Activated CD4-positive, alpha-beta memory T cell treated with anti-CD3 and anti-CD28 coated beads, Interleukin-2, amount 10 ng/mL, durations not matched to agents 7 days and 5 days (primary cell): ENCODE results near the gene TRPM2. TPM values are rescaled to one million over a fixed set of nuclear protein-coding genes. Genes with fewer than 3 reads are reported as not detected.
"Not testable (repeated sequence)": the region's sequence is repeated elsewhere in the genome, so short reads cannot be mapped to it uniquely, and the experiment has no call there.

Experiments used
- CTCF ChIA-PET: fragments of 350-600 bp; sonication (Branson Sonifier 250); formaldehyde crosslinking; loops from one replicate; lab custom pipeline; 2021; ENCODE audit warnings: antibody characterized with exemption, inconsistent platforms; lab: Charles Lee
- POLR2A ChIA-PET: fragments of 350-600 bp; sonication (Branson Sonifier 250); formaldehyde crosslinking; loops from one replicate; lab custom pipeline; 2021; ENCODE audit warnings: antibody characterized with exemption; lab: Charles Lee
- DNase-seq: peaks from one replicate; pipeline ENCODE4 v3.0.0-alpha.2; 2020
- H3K27ac Mint-ChIP-seq: one replicate; pipeline ENCODE4 v1.8.0; 2021; ENCODE audit warnings: mild to moderate bottlenecking, mixed read lengths
- H3K27me3 Mint-ChIP-seq: one replicate; pipeline ENCODE4 v1.8.0; 2021; ENCODE audit warnings: mixed read lengths
- H3K36me3 Mint-ChIP-seq: one replicate; pipeline ENCODE4 v1.8.0; 2021; ENCODE audit warnings: low read depth, mixed read lengths
- H3K4me1 Mint-ChIP-seq: one replicate; pipeline ENCODE4 v1.8.0; 2021; ENCODE audit warnings: mixed read lengths
- H3K4me3 Mint-ChIP-seq: one replicate; pipeline ENCODE4 v1.8.0; 2021; ENCODE audit warnings: mild to moderate bottlenecking, mixed read lengths
- H3K9me3 Mint-ChIP-seq: one replicate; pipeline ENCODE4 v1.8.0; 2021; ENCODE audit warnings: mixed read lengths
- total RNA-seq, 2 experiments: library from RNA; stranded (reverse); gene quantifications; one replicate each; pipeline ENCODE4 v1.2.3, GENCODE V29; 2021

TRPM2 gene
- total RNA-seq, 2 experiments from 2014 or later = 13.7 to 14.8 TPM

GRCh38 chr21:44332965-44333364, 20.5 kb upstream of the TRPM2 start:
- Mint-ChIP-seq H3K27me3 (no peaks in the 10 kb centered on the region), H3K27ac (no peak overlapping the region), H3K36me3 (peaks cover 3% of the 10 kb centered on the region), H3K4me3 (no peak overlapping the region), H3K4me1 (peaks cover 3% of the 10 kb centered on the region), H3K9me3 (no peaks in the 10 kb centered on the region)
- DNase-seq = no peak
- CTCF ChIA-PET = no interaction called here
- POLR2A ChIA-PET = interaction anchor here (1.5 kb wide), 1 partner anchor 9 kb away, joined by 3 read pairs; no protein-coding TSS in a partner anchor

- ChIA-PET CTCF (no interaction called here), POLR2A (interaction anchor here (1.5 to 1.6 kb wide), 3 partner anchors 8 to 40 kb away, joined by 3 read pairs; no protein-coding TSS in a partner anchor)
- Mint-ChIP-seq H3K4me3 (no peak overlapping the region), H3K27ac (no peak overlapping the region), H3K9me3 (no peaks in the 10 kb centered on the region), H3K36me3 (peaks cover 3% of the 10 kb centered on the region), H3K4me1 (peaks cover 3% of the 10 kb centered on the region), H3K27me3 (no peaks in the 10 kb centered on the region)
- no peak for DNase-seq
Observed at GRCh38 chr21:44333509-44334328, 19.7 kb upstream of the TRPM2 start.

- ChIA-PET POLR2A (interaction anchor here (0.9 to 1.6 kb wide), 3 partner anchors 9 to 40 kb away, joined by 3 to 5 read pairs (median 3); no protein-coding TSS in a partner anchor), CTCF (no interaction called here)
- no peaks in the 10 kb centered on the region for H3K27me3 Mint-ChIP-seq
- peaks cover 6% of the 10 kb centered on the region for H3K4me1 Mint-ChIP-seq
- no peak overlapping the region for H3K4me3 Mint-ChIP-seq
- no peaks in the 10 kb centered on the region for H3K9me3 Mint-ChIP-seq
- H3K27ac Mint-ChIP-seq = no peak overlapping the region
- no peak for DNase-seq
- peaks cover 3% of the 10 kb centered on the region for H3K36me3 Mint-ChIP-seq
Observed at GRCh38 chr21:44334329-44335030, 18.9 kb upstream of the TRPM2 start.

GRCh38 chr21:44335266-44336059, 18.0 kb upstream of the TRPM2 start:
- Mint-ChIP-seq H3K4me1 (peaks cover 16% of the 10 kb centered on the region), H3K27ac (no peak overlapping the region), H3K36me3 (peaks cover 3% of the 10 kb centered on the region), H3K27me3 (no peaks in the 10 kb centered on the region), H3K4me3 (no peak overlapping the region), H3K9me3 (no peaks in the 10 kb centered on the region)
- POLR2A ChIA-PET = interaction anchor here (0.9 to 1.6 kb wide), 3 partner anchors 10 to 39 kb away, joined by 3 to 5 read pairs (median 3); no protein-coding TSS in a partner anchor
- no peak for DNase-seq
- CTCF ChIA-PET = no interaction called here

GRCh38 chr21:44337449-44337848, 16.0 kb upstream of the TRPM2 start:
- ChIA-PET CTCF (interaction anchor here (0.8 kb wide), 1 partner anchor 456 kb away, joined by 4 read pairs; no protein-coding TSS in a partner anchor), POLR2A (interaction anchor here (3.7 kb wide), 1 partner anchor 118 kb away, joined by 21 read pairs; the partner anchor contains the start of gene LRRC3)
- H3K4me3 Mint-ChIP-seq = no peak overlapping the region
- no peaks in the 10 kb centered on the region for H3K9me3 Mint-ChIP-seq
- no peak for DNase-seq
- peaks cover 21% of the 10 kb centered on the region for H3K4me1 Mint-ChIP-seq
- no peaks in the 10 kb centered on the region for H3K27me3 Mint-ChIP-seq
- H3K27ac Mint-ChIP-seq = peak overlapping the region; percentile 68
- H3K36me3 Mint-ChIP-seq = no peaks in the 10 kb centered on the region

- POLR2A ChIA-PET = interaction anchor here (0.7 to 3.7 kb wide), 7 partner anchors 10 to 479 kb away, joined by 3 to 48 read pairs (median 3); partner anchors contain the start of genes LRRC3 and TRPM2
- CTCF ChIA-PET = interaction anchor here (0.8 to 1.1 kb wide), 2 partner anchors 148 to 455 kb away, joined by 3 to 4 read pairs; no protein-coding TSS in a partner anchor
- Mint-ChIP-seq H3K36me3 (no peaks in the 10 kb centered on the region), H3K4me1 (peaks cover 21% of the 10 kb centered on the region), H3K27ac (peak overlapping the region; percentile 68), H3K27me3 (no peaks in the 10 kb centered on the region), H3K9me3 (no peaks in the 10 kb centered on the region), H3K4me3 (peak overlapping the region; percentile 41)
- no peak for DNase-seq
Observed at GRCh38 chr21:44337941-44338895, 15.2 kb upstream of the TRPM2 start.

- peak; percentile 96 for DNase-seq
- peak within 1 kb of the TSS; percentile 92 for H3K27ac Mint-ChIP-seq
- peak within 1 kb of the TSS; percentile 86 for H3K4me3 Mint-ChIP-seq
- H3K36me3 Mint-ChIP-seq = no peaks in the 10 kb centered on the region
- H3K9me3 Mint-ChIP-seq = no peaks in the 10 kb centered on the region
- ChIA-PET CTCF (interaction anchor here (1.1 to 1.3 kb wide), 3 partner anchors 13 to 147 kb away, joined by 3 to 4 read pairs (median 4); partner anchors contain the start of gene TRPM2), POLR2A (interaction anchor here (0.7 to 3.7 kb wide), 12 partner anchors 8 to 478 kb away, joined by 3 to 48 read pairs (median 3); partner anchors contain the start of genes LRRC3 and TRPM2)
- no peaks in the 10 kb centered on the region for H3K27me3 Mint-ChIP-seq
- peaks cover 21% of the 10 kb centered on the region for H3K4me1 Mint-ChIP-seq
Observed at GRCh38 chr21:44338971-44339910, 14.2 kb upstream of the TRPM2 start, which contains the start of gene CFAP410. CFAP410 (minus strand) TSS chr21:44339390; CDS start chr21:44339194, 196 bp downstream.

- not testable (repeated sequence) for DNase-seq, H3K4me3 Mint-ChIP-seq, H3K9me3 Mint-ChIP-seq, H3K27me3 Mint-ChIP-seq, H3K27ac Mint-ChIP-seq, H3K36me3 Mint-ChIP-seq
- peaks cover 21% of the 10 kb centered on the region for H3K4me1 Mint-ChIP-seq
- ChIA-PET POLR2A (interaction anchor here (0.6 to 1.2 kb wide), 3 partner anchors 8 to 11 kb away, joined by 3 to 5 read pairs (median 3); partner anchors contain the start of gene TRPM2), CTCF (interaction anchor here (0.7 kb wide), 1 partner anchor 459 kb away, joined by 3 read pairs; no protein-coding TSS in a partner anchor)
Observed at GRCh38 chr21:44341726-44342458, 11.5 kb upstream of the TRPM2 start.

GRCh38 chr21:44342981-44343380, 10.4 kb upstream of the TRPM2 start:
- not testable (repeated sequence) for H3K9me3 Mint-ChIP-seq, DNase-seq, H3K27me3 Mint-ChIP-seq, H3K4me3 Mint-ChIP-seq, H3K27ac Mint-ChIP-seq, H3K36me3 Mint-ChIP-seq
- CTCF ChIA-PET = interaction anchor here (1.1 kb wide), 1 partner anchor 11 kb away, joined by 4 read pairs; the partner anchor contains the start of gene TRPM2
- POLR2A ChIA-PET = interaction anchor here (0.5 to 1.8 kb wide), 3 partner anchors 9 to 1910 kb away, joined by 3 to 6 read pairs (median 6); partner anchors contain the start of gene TRPM2
- peaks cover 18% of the 10 kb centered on the region for H3K4me1 Mint-ChIP-seq
